HL-60 (cell line): ENCODE measurements around the gene MACO1.

Experiments
- DNase-seq, 2 experiments: peaks; one replicate each; pipeline ENCODE4 v3.0.0-alpha.2; 2010 to 2020; ENCODE audit warnings: low read depth in 1 of 2, low spot score in 1 of 2
- H3K27ac ChIP-seq: fragments of 250-450 bp; sonication (Bioruptor Pico); replicated peaks from 2 replicates; pipeline ENCODE4 v1.5.1; 2020; ENCODE audit warnings: mild to moderate bottlenecking, moderate library complexity
- H3K27me3 ChIP-seq: fragments of 250-450 bp; sonication (Bioruptor Pico); 2 replicates; pipeline ENCODE4 v1.5.1; 2021; ENCODE audit warnings: mild to moderate bottlenecking, moderate library complexity; ENCODE audit not compliant: insufficient read depth, poor library complexity, severe bottlenecking
- H3K4me3 ChIP-seq: replicated peaks from 2 replicates; pipeline ENCODE4 v1.5.1; 2011; ENCODE audit warnings: mild to moderate bottlenecking, control low read depth, low read length; ENCODE audit not compliant: insufficient read depth
- GABPA ChIP-seq: IDR thresholded peaks from 2 replicates; pipeline ENCODE4 v1.6.1; 2012; ENCODE audit warnings: low read depth
- POLR2AphosphoS5 ChIP-seq: IDR thresholded peaks from 2 replicates; pipeline ENCODE4 v1.6.1; 2012; ENCODE audit warnings: low read depth
- SPI1 ChIP-seq: IDR thresholded peaks from 2 replicates; pipeline ENCODE4 v1.6.1; 2012; ENCODE audit warnings: low read depth, mild to moderate bottlenecking, borderline replicate concordance
- TF ChIP-seq, protein P1 (sequence below): IDR thresholded peaks from 2 replicates; pipeline ENCODE4 v1.6.1; 2012; ENCODE audit warnings: low read depth; ENCODE audit not compliant: insufficient replicate concordance
- TF ChIP-seq, protein P2 (sequence below): IDR thresholded peaks from one replicate; pipeline ENCODE4 v1.5.1; 2011; ENCODE audit warnings: low read length, control low read depth, inconsistent platforms; ENCODE audit not compliant: insufficient read depth

The MACO1 gene

DNA sequence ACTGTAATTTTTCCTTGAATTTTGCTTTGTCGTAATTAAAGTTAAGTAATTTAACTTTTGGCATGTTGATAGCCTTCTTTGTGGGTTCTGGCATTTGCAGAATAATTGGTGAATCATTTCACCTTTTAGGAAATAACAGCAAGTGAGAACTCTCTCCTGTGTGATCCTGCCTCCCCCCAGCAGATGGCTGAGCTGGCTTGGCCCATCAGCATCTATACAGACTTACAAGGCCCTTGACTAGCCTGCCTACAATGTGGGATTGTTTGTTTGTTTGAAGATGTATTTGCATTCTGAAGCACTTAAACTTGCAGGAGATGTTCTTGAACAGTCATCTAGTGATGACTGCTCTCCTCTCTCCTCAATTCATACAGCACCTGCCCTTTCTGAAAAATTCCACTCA is 55.9 kb downstream of the MACO1 start:
- no peak overlapping the region for H3K27ac ChIP-seq
- no peaks in the 10 kb centered on the region for H3K27me3 ChIP-seq
- no peak for DNase-seq
- no peak for TF ChIP-seq SPI1
- TF ChIP-seq, protein P1, sequence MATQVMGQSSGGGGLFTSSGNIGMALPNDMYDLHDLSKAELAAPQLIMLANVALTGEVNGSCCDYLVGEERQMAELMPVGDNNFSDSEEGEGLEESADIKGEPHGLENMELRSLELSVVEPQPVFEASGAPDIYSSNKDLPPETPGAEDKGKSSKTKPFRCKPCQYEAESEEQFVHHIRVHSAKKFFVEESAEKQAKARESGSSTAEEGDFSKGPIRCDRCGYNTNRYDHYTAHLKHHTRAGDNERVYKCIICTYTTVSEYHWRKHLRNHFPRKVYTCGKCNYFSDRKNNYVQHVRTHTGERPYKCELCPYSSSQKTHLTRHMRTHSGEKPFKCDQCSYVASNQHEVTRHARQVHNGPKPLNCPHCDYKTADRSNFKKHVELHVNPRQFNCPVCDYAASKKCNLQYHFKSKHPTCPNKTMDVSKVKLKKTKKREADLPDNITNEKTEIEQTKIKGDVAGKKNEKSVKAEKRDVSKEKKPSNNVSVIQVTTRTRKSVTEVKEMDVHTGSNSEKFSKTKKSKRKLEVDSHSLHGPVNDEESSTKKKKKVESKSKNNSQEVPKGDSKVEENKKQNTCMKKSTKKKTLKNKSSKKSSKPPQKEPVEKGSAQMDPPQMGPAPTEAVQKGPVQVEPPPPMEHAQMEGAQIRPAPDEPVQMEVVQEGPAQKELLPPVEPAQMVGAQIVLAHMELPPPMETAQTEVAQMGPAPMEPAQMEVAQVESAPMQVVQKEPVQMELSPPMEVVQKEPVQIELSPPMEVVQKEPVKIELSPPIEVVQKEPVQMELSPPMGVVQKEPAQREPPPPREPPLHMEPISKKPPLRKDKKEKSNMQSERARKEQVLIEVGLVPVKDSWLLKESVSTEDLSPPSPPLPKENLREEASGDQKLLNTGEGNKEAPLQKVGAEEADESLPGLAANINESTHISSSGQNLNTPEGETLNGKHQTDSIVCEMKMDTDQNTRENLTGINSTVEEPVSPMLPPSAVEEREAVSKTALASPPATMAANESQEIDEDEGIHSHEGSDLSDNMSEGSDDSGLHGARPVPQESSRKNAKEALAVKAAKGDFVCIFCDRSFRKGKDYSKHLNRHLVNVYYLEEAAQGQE: no peak
- no peak for TF ChIP-seq POLR2AphosphoS5
- no peak for TF ChIP-seq GABPA
- TF ChIP-seq, protein P2, sequence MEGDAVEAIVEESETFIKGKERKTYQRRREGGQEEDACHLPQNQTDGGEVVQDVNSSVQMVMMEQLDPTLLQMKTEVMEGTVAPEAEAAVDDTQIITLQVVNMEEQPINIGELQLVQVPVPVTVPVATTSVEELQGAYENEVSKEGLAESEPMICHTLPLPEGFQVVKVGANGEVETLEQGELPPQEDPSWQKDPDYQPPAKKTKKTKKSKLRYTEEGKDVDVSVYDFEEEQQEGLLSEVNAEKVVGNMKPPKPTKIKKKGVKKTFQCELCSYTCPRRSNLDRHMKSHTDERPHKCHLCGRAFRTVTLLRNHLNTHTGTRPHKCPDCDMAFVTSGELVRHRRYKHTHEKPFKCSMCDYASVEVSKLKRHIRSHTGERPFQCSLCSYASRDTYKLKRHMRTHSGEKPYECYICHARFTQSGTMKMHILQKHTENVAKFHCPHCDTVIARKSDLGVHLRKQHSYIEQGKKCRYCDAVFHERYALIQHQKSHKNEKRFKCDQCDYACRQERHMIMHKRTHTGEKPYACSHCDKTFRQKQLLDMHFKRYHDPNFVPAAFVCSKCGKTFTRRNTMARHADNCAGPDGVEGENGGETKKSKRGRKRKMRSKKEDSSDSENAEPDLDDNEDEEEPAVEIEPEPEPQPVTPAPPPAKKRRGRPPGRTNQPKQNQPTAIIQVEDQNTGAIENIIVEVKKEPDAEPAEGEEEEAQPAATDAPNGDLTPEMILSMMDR: no peak
- no peak overlapping the region for H3K4me3 ChIP-seq

DNA sequence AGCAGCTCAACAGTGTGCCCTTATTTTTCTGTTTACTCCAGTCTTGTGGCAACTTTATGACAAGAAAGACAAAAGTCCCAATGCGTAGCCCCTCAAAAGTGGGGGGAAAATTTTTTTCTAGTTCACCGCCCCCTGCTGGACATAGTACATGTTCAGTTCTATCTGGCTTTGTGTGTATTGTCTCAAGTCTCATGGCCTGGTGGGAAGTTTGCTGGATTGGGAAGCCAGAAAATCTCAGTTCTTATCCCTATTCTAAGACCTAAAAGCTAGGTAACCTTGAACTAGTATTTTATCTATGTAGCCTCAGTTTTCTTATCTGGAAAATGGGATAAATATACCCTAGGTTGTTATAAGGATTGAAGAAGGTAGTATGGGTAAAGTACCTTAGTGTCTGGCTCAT is 56.9 kb downstream of the MACO1 start:
- no peak overlapping the region for H3K4me3 ChIP-seq
- no peaks in the 10 kb centered on the region for H3K27me3 ChIP-seq
- no peak for TF ChIP-seq POLR2AphosphoS5
- TF ChIP-seq, protein P1: no peak
- TF ChIP-seq, protein P2: no peak
- no peak for TF ChIP-seq SPI1
- no peak for TF ChIP-seq GABPA
- DNase-seq: no peak
- no peak overlapping the region for H3K27ac ChIP-seq

DNA sequence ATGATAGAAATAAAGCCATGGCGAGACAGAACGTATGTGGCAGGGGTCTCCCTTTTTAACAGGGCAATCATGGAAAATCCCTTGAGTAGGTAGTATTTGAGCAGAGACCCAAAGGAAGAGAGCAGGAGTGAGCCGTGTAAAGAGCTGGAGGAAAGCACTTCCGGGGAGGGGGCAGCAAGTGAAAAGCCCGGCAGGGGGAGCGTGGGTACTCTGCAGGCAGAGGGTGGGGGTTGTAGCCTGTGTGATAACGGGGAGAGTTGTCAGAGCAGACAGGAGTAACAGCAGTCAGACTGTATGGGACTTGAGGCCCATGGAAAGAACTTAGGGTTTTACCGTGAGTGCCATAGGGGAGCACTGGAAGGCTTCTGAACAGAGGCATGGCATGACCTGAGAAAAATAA is 61.6 kb downstream of the MACO1 start:
- Histone ChIP-seq H3K4me3 (no peak overlapping the region), H3K27ac (no peak overlapping the region), H3K27me3 (no peaks in the 10 kb centered on the region)
- TF ChIP-seq SPI1: no peak
- TF ChIP-seq POLR2AphosphoS5: no peak
- TF ChIP-seq, protein P2: no peak
- TF ChIP-seq, protein P1: no peak
- no peak for TF ChIP-seq GABPA
- no peak for DNase-seq
